ENCODE results near the gene SGK1. TPM values are rescaled to one million over a fixed set of nuclear protein-coding genes. Genes with fewer than 3 reads are reported as not detected.
"Not testable (repeated sequence)": the region's sequence is repeated elsewhere in the genome, so short reads cannot be mapped to it uniquely, and the experiment has no call there.

The SGK1 gene
- total and polyA plus RNA-seq, 7 donors = 17.2 to 352 (median 35.2) TPM

GRCh38 chr6:134331256-134331655, 13.3 kb upstream of the SGK1 start:
- 93 to 96% methylated on average over 2 of the region's 2 CpGs for WGBS, 2 donors
- no peaks in the 10 kb centered on the region for H3K9me3 ChIP-seq
- no peak overlapping the region for H3K4me3 ChIP-seq
- H3K27ac ChIP-seq = no peak overlapping the region
- TF ChIP-seq POLR2A (IDR thresholded peaks at IDR 0.05) = no peak
- no peak for TF ChIP-seq POLR2AphosphoS5 (IDR thresholded peaks at IDR 0.05)
- TF ChIP-seq CTCF (IDR thresholded peaks at IDR 0.05) = no peak
- TF ChIP-seq EP300 (IDR thresholded peaks at IDR 0.05) = no peak
- H3K27me3 ChIP-seq = no peaks in the 10 kb centered on the region
- H3K36me3 ChIP-seq = no peaks in the 10 kb centered on the region
- H3K4me1 ChIP-seq = no peaks in the 10 kb centered on the region
- intact Hi-C loops (cut with DNase I) = no loop called here
- DNase-seq = no peak

GRCh38 chr6:134330555-134330954, 12.6 kb upstream of the SGK1 start:
- 92 to 96% methylated on average over 1 of the region's 1 CpG for WGBS, 2 donors
- H3K4me1 ChIP-seq = no peaks in the 10 kb centered on the region
- DNase-seq = no peak
- H3K27me3 ChIP-seq = no peaks in the 10 kb centered on the region
- H3K27ac ChIP-seq = no peak overlapping the region
- TF ChIP-seq POLR2A (IDR thresholded peaks at IDR 0.05) (no peak), CTCF (IDR thresholded peaks at IDR 0.05) (no peak), POLR2AphosphoS5 (IDR thresholded peaks at IDR 0.05) (no peak), EP300 (IDR thresholded peaks at IDR 0.05) (no peak)
- H3K9me3 ChIP-seq = peaks cover 0 to 5% (median 3%) of the 10 kb centered on the region in 4 donors
- H3K36me3 ChIP-seq = no peaks in the 10 kb centered on the region
- no peak overlapping the region for H3K4me3 ChIP-seq
- intact Hi-C loops (cut with DNase I) = no loop called here

- no peaks in the 10 kb centered on the region for H3K27me3 ChIP-seq
- intact Hi-C loops (cut with DNase I) = no loop called here
- H3K27ac ChIP-seq = no peak overlapping the region
- 45 to 72% methylated on average over 2 of the region's 2 CpGs for WGBS, 2 donors
- TF ChIP-seq POLR2AphosphoS5 (IDR thresholded peaks at IDR 0.05) (no peak), POLR2A (IDR thresholded peaks at IDR 0.05) (no peak), EP300 (IDR thresholded peaks at IDR 0.05) (no peak), CTCF (IDR thresholded peaks at IDR 0.05) (no peak)
- no peaks in the 10 kb centered on the region for H3K4me1 ChIP-seq
- DNase-seq = no peak
- no peak overlapping the region for H3K4me3 ChIP-seq
- H3K9me3 ChIP-seq = peaks cover 0 to 7% (median 4%) of the 10 kb centered on the region in 4 donors
- no peaks in the 10 kb centered on the region for H3K36me3 ChIP-seq
Measured at GRCh38 chr6:134328792-134329191, 10.9 kb upstream of the SGK1 start.

GRCh38 chr6:134328138-134328537, 10.2 kb upstream of the SGK1 start:
- no peak for DNase-seq
- intact Hi-C loops (cut with DNase I) = no loop called here
- H3K4me3 ChIP-seq = no peak overlapping the region
- H3K27me3 ChIP-seq = no peaks in the 10 kb centered on the region
- TF ChIP-seq CTCF (IDR thresholded peaks at IDR 0.05) (no peak), EP300 (IDR thresholded peaks at IDR 0.05) (no peak), POLR2A (IDR thresholded peaks at IDR 0.05) (no peak), POLR2AphosphoS5 (IDR thresholded peaks at IDR 0.05) (no peak)
- peaks cover 0 to 7% (median 4%) of the 10 kb centered on the region in 4 donors for H3K9me3 ChIP-seq
- no peaks in the 10 kb centered on the region for H3K4me1 ChIP-seq
- H3K27ac ChIP-seq = no peak overlapping the region
- WGBS, 2 donors = 93 to 97% methylated on average over 2 of the region's 2 CpGs
- H3K36me3 ChIP-seq = no peaks in the 10 kb centered on the region

- H3K4me1 ChIP-seq; H3K9me3 ChIP-seq; H3K27me3 ChIP-seq; DNase-seq; H3K4me3 ChIP-seq; H3K27ac ChIP-seq; intact Hi-C loops (cut with DNase I); H3K36me3 ChIP-seq: not testable (repeated sequence)
- WGBS, 2 donors = 93 to 96% methylated on average over 4 of the region's 4 CpGs
Measured at GRCh38 chr6:134326192-134326591, 8.3 kb upstream of the SGK1 start.

All from sigmoid colon (tissue), 7 donors.